Loucy (cell line): ENCODE results near the gene SHROOM3.
A peak's percentile ranks its signal among the peaks of the same experiment; 100 is the strongest.

Experiments
- H2AFZ ChIP-seq: fragments of 200-600 bp; sonication (generic); 2 replicates; pipeline ENCODE4 v1.6.0; 2016; ENCODE audit warnings: antibody characterized with exemption, mild to moderate bottlenecking, low read length, moderate library complexity
- H3F3A ChIP-seq: fragments of 200-600 bp; 2 replicates; pipeline ENCODE4 v1.6.0; 2016; ENCODE audit warnings: antibody characterized with exemption, low read depth, mild to moderate bottlenecking
- H3K27me3 ChIP-seq: fragments of 200-600 bp; sonication (generic); 2 replicates; pipeline ENCODE4 v1.6.1; 2014; ENCODE audit warnings: low read length, mild to moderate bottlenecking; ENCODE audit not compliant: insufficient read depth, poor library complexity, severe bottlenecking
- H3K36me3 ChIP-seq: fragments of 200-600 bp; sonication (generic); 2 replicates; pipeline ENCODE4 v1.6.1; 2016; ENCODE audit warnings: low read length; ENCODE audit not compliant: insufficient read depth
- H3K4me1 ChIP-seq: fragments of 200-600 bp; sonication (generic); 2 replicates; pipeline ENCODE4 v1.5.1; 2014; ENCODE audit warnings: low read length, mild to moderate bottlenecking; ENCODE audit not compliant: insufficient read depth, poor library complexity, severe bottlenecking
- H3K4me2 ChIP-seq: fragments of 200-600 bp; sonication (generic); 2 replicates; pipeline ENCODE4 v1.6.0; 2014; ENCODE audit warnings: antibody characterized with exemption, low read length, low read depth, mild to moderate bottlenecking; ENCODE audit not compliant: poor library complexity, severe bottlenecking
- H3K4me3 ChIP-seq: fragments of 200-600 bp; sonication (generic); 2 replicates; pipeline ENCODE4 v1.5.1; 2014; ENCODE audit warnings: low read length, mild to moderate bottlenecking, mixed read lengths; ENCODE audit not compliant: poor library complexity, severe bottlenecking
- H3K79me2 ChIP-seq: fragments of 200-600 bp; sonication (generic); 2 replicates; pipeline ENCODE4 v1.6.1; 2014; ENCODE audit warnings: low read length; ENCODE audit not compliant: insufficient read depth
- H3K9ac ChIP-seq: fragments of 200-600 bp; sonication (generic); 2 replicates; pipeline ENCODE4 v1.6.0; 2014; ENCODE audit warnings: mild to moderate bottlenecking, low read depth, low read length, moderate library complexity; ENCODE audit not compliant: poor library complexity, severe bottlenecking
- H3K9me2 ChIP-seq: fragments of 200-600 bp; sonication (generic); replicated peaks from 2 replicates; pipeline ENCODE4 v1.6.1; 2016; ENCODE audit warnings: low read depth, low read length, mixed read lengths
- H3K9me3 ChIP-seq: fragments of 200-600 bp; sonication (generic); 2 replicates; pipeline ENCODE4 v1.6.1; 2014; ENCODE audit warnings: mild to moderate bottlenecking, antibody characterized with exemption, low read length, low read depth; ENCODE audit not compliant: insufficient read depth
- H4K20me1 ChIP-seq: fragments of 200-600 bp; sonication (generic); 2 replicates; pipeline ENCODE4 v1.6.0; 2014; ENCODE audit warnings: antibody characterized with exemption, low read length, mild to moderate bottlenecking; ENCODE audit not compliant: insufficient read depth, poor library complexity, severe bottlenecking
- CTCF ChIP-seq: fragments of 200-600 bp; sonication (generic); conservative IDR thresholded peaks from 2 replicates; pipeline ENCODE4 v1.5.1; 2014; ENCODE audit warnings: mild to moderate bottlenecking, antibody characterized with exemption, low read length
- EZH2phosphoT487 ChIP-seq: fragments of 200-600 bp; IDR thresholded peaks from 2 replicates; pipeline ENCODE4 v1.6.1; 2018; ENCODE audit warnings: antibody characterized with exemption, mild to moderate bottlenecking, moderate library complexity, borderline replicate concordance

SHROOM3 gene

GRCh38 chr4:76781698-76782595, 346.9 kb downstream of the SHROOM3 start:
- no peaks in the 10 kb centered on the region for H3K9me3 ChIP-seq
- no peak for TF ChIP-seq EZH2phosphoT487
- no peak for TF ChIP-seq CTCF
- H3K4me1 ChIP-seq, result peaks cover 8% of the 10 kb centered on the region
- no peaks in the 10 kb centered on the region for H3K36me3 ChIP-seq
- H3K79me2 ChIP-seq, result no peaks in the 10 kb centered on the region
- H3K9ac ChIP-seq, result no peak overlapping the region
- H2AFZ ChIP-seq, result peak overlapping the region; percentile 40; the same call in 1 of the 2 replicates
- no peak overlapping the region for H3K4me3 ChIP-seq
- H3K9me2 ChIP-seq, result no peaks in the 10 kb centered on the region
- H4K20me1 ChIP-seq, result no peaks in the 10 kb centered on the region
- no peaks in the 10 kb centered on the region for H3F3A ChIP-seq
- H3K27me3 ChIP-seq, result no peaks in the 10 kb centered on the region
- no peak overlapping the region for H3K4me2 ChIP-seq

GRCh38 chr4:76782837-76783236, 347.8 kb downstream of the SHROOM3 start:
- TF ChIP-seq EZH2phosphoT487 (no peak), CTCF (no peak)
- no peaks in the 10 kb centered on the region for H3K9me3 ChIP-seq
- H3F3A ChIP-seq, result no peaks in the 10 kb centered on the region
- no peak overlapping the region for H3K9ac ChIP-seq
- peaks cover 8% of the 10 kb centered on the region for H3K4me1 ChIP-seq
- no peak overlapping the region for H3K4me2 ChIP-seq
- no peaks in the 10 kb centered on the region for H3K36me3 ChIP-seq
- no peak overlapping the region for H3K4me3 ChIP-seq
- no peaks in the 10 kb centered on the region for H3K79me2 ChIP-seq
- no peaks in the 10 kb centered on the region for H3K9me2 ChIP-seq
- no peak overlapping the region for H2AFZ ChIP-seq
- H3K27me3 ChIP-seq, result no peaks in the 10 kb centered on the region
- no peaks in the 10 kb centered on the region for H4K20me1 ChIP-seq

- Histone ChIP-seq H3K4me1 (peaks cover 8% of the 10 kb centered on the region), H3F3A (no peaks in the 10 kb centered on the region), H3K36me3 (no peaks in the 10 kb centered on the region), H3K4me2 (no peak overlapping the region), H3K79me2 (no peaks in the 10 kb centered on the region), H2AFZ (peak overlapping the region; percentile 18; the same call in 1 of the 2 replicates), H3K4me3 (no peak overlapping the region), H4K20me1 (no peaks in the 10 kb centered on the region), H3K9me2 (no peaks in the 10 kb centered on the region), H3K9me3 (no peaks in the 10 kb centered on the region), H3K27me3 (no peaks in the 10 kb centered on the region), H3K9ac (no peak overlapping the region)
- no peak for TF ChIP-seq CTCF
- TF ChIP-seq EZH2phosphoT487, result no peak
Measured at GRCh38 chr4:76783836-76784235, 348.8 kb downstream of the SHROOM3 start.
